G401.6 (cell line): ENCODE data around the gene MAPK8IP3.

Source experiments
- FAIRE-seq: peaks from 2 replicates; lab custom pipeline; 2012; peaks lifted over from hg19 to GRCh38; lab: Jason Lieb, UNC

Gene MAPK8IP3

DNA sequence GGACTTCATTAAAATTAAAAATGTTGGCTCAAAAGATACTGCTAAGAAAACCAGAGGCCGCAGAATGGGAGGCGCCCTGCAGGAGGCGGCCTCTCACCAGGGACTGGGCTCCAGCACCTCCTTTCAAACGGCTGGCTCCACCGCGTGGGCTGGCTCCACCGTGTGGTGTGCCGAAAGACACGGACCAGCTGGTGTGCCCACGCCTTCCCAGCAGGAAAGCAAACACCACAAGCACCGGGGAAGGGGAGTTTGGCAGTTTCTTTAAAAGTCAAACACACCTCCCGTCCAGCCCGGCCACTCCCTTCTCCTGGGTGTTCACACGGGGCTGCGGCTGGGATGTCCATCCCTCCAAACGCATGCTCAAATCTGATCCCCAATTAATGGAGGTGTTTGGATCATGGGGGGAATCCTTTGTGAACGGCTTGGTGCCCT lies 106.8 kb downstream of the MAPK8IP3 start:
- FAIRE-seq, result no peak

DNA sequence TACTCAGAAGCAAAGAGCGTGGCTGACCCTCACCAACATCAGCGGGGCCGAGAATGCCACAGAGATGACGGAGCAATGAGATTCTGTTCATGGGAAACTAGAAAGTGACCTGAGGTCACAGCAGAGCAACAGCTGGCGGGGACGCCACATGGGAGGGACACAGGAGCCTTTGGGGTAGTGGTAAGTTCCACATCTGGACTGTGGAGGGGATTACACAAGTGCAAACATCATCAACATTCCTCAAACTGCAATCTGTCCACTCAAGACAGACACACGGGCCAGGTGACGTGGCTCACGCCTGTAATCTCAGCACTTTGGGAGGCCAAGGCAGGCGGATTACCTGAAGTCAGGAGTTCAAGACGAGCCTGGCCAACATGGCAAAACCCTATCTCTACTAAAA lies 109.5 kb downstream of the MAPK8IP3 start:
- no peak for FAIRE-seq

DNA sequence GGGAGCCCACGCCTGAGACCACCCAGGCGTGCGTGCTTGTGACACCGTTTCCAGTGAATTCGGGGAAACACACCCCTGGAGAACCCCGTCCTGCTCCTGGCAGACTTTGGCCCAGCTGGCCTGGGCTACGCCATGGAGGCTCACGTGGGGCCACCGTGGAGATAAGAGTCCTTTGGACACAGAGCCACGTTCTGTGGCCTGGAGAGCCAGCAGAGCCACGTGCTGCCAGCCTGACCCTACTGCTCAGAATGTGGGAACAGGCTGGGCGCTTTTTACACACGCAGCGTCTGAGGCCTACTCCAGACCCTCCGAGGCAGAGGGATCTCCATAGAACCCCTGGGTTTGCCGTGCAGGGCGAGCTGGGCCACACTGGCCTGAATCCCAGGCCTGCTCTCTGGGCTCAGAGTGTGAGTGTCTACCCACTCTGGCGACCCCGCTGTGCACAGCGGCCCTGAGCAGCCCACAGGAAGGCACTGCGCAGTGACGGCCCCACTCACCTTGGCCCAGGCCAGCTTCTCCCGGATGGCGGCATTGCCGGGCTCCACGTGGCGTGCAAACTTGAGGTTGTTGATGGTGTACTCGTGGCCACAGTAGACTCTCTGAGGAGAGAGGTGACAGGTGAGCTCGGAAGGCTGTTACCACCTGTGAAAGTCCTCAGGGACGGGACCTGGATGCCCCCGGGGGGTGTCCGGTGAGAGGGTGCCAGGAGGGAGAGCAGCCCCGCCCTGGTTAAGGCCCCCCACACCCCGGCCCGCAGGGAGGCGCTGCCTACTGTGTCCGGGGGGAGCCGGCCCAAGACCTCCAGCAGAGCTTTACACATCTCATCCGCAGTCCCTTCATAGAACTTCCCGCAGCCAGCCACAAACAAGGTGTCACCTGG lies 110.6 kb downstream of the MAPK8IP3 start:
- FAIRE-seq, result no peak

DNA sequence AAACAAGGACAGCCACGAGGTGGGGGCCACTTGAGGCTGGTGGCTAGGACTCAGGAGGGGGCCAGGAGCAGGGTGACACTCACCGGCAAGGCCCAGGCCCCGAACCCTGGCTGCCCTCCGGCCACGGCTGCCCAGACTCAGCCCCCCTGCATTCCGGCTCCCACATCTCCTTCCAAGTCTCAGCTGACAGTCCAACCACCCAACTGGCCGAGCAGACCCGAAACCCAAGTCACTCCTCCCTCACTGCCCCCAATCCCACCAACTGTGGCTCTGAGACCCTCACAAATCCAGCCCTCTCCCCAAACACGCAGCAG lies 111.2 kb downstream of the MAPK8IP3 start:
- FAIRE-seq, result no peak

DNA sequence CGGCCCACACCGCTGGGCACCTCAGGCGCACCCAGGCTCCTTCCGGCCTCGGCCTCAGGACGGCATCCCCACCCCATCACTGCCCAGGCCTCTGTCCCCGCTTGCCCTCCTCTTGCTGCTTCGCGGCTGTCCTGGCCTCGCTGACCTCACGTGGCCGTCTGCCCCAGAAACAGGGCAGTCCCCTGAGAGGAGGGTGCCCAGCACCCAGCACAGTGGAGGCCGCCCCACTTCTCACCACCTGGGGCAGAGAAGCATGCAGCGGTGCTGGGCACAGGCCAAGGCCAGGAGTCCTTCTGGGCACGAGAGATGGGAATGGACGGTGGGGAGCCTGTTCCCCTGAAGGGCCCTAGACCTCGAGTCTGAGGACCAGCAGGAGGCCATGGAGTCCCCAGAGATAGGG lies 111.7 kb downstream of the MAPK8IP3 start:
- no peak for FAIRE-seq

DNA sequence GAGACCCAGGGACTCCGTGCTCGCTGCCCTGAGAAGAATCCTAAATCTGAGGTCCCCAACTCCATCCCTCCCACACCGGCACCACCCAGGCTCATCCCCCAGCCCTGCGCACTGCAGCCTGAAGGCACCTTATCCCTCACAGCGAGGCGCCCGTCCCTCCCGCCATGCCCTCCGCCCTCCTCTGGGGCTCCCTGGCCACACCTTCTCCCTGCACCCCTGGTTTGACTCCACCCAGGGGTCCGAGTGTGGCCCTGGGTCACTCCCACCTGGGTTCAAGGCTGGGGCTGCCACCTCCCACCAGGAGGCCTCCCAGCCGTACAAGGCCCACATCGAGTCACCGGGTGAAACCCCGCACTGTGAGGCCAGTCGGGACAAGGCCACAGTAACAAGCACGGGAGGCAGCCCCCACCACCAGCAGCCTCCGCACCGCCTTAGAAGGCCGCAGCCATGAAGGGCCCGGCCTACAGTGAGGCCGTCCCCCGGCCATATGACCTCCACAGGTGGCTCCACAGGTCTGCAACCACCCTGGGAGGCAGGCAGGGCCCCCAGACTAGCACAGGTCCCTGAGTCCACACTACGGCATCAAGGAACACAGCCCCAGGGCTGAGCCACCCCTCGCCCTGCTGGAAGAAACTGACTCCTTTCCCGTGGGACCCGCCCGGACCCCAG lies 112.3 kb downstream of the MAPK8IP3 start:
- no peak for FAIRE-seq

DNA sequence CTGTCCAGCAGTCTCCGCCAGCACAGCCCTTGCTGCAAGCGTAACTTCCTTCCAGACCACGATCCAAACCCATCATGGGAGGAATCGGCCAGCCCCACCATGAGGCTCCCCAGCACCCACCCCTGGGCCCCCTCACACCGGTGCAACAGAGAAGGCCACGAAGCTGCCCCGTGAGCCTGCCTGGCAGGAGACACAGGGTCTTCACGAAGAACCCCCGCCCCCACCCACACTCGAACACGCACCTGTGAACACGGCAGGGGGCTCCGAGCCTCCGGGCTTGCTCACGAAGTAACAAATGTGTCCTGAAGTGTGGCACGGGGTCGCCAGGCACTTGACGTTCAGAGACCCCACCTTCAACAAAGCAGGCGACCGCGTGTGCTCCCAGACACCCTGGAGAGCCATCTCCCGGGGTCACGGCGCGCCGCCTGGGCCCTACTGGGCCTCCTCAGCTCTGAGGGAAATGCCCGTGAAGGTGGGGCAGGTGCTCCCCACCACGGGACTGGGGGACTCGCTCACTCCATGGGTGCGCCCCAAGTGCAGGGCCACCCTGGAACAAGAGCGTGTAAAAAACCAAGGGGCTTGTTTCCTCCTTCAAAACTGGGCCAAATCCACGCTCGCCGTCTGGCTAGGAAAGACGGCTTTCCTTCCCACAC lies 113.0 kb downstream of the MAPK8IP3 start:
- FAIRE-seq, result no peak

DNA sequence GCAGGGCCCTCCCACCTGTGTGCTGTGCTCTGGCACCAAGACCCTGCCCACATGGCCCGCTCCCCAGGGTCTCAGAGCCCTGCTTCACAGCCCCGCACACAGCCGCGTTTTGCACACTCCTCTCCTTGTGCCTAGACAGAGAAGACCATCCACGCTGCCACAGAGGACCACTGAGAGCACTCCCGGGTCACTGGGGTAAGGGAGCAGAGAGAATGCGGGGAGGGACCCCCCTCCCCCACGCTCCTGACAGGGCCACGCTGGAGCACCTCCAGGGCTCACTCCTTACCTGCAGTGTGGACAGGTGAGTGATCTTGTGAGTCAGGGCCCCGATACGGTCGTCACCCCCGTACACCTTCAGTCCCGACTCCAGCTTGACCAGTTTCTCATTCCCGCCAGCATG lies 113.6 kb downstream of the MAPK8IP3 start:
- no peak for FAIRE-seq
